Keratinocyte (primary cell): ENCODE results near the gene ARHGEF28. TPM values are rescaled to one million over a fixed set of nuclear protein-coding genes. Genes with fewer than 3 reads are reported as not detected.

Experiments
- DNase-seq: peaks from one replicate; pipeline ENCODE4 v3.0.0-alpha.2; 2011; ENCODE audit warnings: low read depth, missing footprints, low spot score
- FAIRE-seq: peaks from 2 replicates; lab custom pipeline; 2011; peaks lifted over from hg19 to GRCh38; lab: Jason Lieb, UNC
- H2AFZ ChIP-seq: 2 replicates; pipeline ENCODE4 v1.6.0; 2012; ENCODE audit warnings: low read length, control low read depth, inconsistent platforms; ENCODE audit not compliant: control insufficient read depth
- H3K27ac ChIP-seq: 2 replicates; pipeline ENCODE4 v1.5.1; 2011; ENCODE audit warnings: low read length; ENCODE audit not compliant: control insufficient read depth, insufficient read depth
- H3K27me3 ChIP-seq: 3 replicates; pipeline ENCODE4 v1.6.0; 2011; ENCODE audit warnings: low read length; ENCODE audit not compliant: control insufficient read depth, insufficient read depth; ENCODE audit errors: extremely low read depth
- H3K36me3 ChIP-seq, 2 experiments: 2 replicates in 1 of 2; 3 replicates in 1 of 2; pipeline ENCODE4 v1.5.1; 2011; ENCODE audit warnings: low read length in 2 of 2, mild to moderate bottlenecking in 1 of 2; ENCODE audit not compliant: control insufficient read depth in 2 of 2, insufficient read depth in 2 of 2; ENCODE audit errors: extremely low read depth in 1 of 2
- H3K4me1 ChIP-seq: 3 replicates; pipeline ENCODE4 v1.5.1; 2011; ENCODE audit warnings: low read length; ENCODE audit not compliant: control insufficient read depth, insufficient read depth; ENCODE audit errors: extremely low read depth
- H3K4me2 ChIP-seq: 3 replicates; pipeline ENCODE4 v1.6.0; 2011; ENCODE audit warnings: low read depth, low read length; ENCODE audit not compliant: control insufficient read depth, insufficient read depth; ENCODE audit errors: extremely low read depth
- H3K4me3 ChIP-seq, 3 experiments: fragments of 200-600 bp in 1 of 3; sonication (generic) in 1 of 3; 2 replicates in 2 of 3; 3 replicates in 1 of 3; pipeline ENCODE4 v1.5.1; 2011 to 2016; ENCODE audit warnings: low read length in 3 of 3, mild to moderate bottlenecking in 3 of 3, control low read depth in 2 of 3, inconsistent platforms in 1 of 3, low read depth in 1 of 3, mixed read lengths in 1 of 3, mixed run types in 1 of 3, moderate library complexity in 1 of 3; ENCODE audit not compliant: control insufficient read depth in 2 of 3, insufficient read depth in 2 of 3; ENCODE audit errors: extremely low read depth in 1 of 3
- H3K79me2 ChIP-seq: 2 replicates; pipeline ENCODE4 v1.6.0; 2012; ENCODE audit warnings: low read length; ENCODE audit not compliant: control insufficient read depth, insufficient read depth
- H3K9ac ChIP-seq: 3 replicates; pipeline ENCODE4 v1.6.0; 2011; ENCODE audit warnings: low read length; ENCODE audit not compliant: control insufficient read depth, insufficient read depth; ENCODE audit errors: extremely low read depth
- H3K9me1 ChIP-seq: 3 replicates; pipeline ENCODE4 v1.6.0; 2011; ENCODE audit warnings: low read length; ENCODE audit not compliant: control insufficient read depth, insufficient read depth; ENCODE audit errors: extremely low read depth
- H3K9me3 ChIP-seq: 2 replicates; pipeline ENCODE4 v1.5.1; 2012; ENCODE audit warnings: low read depth, low read length; ENCODE audit not compliant: control insufficient read depth
- H4K20me1 ChIP-seq: 3 replicates; pipeline ENCODE4 v1.6.0; 2011; ENCODE audit warnings: low read length; ENCODE audit not compliant: control insufficient read depth, insufficient read depth; ENCODE audit errors: extremely low read depth
- EZH2 ChIP-seq: IDR thresholded peaks from one replicate; pipeline ENCODE4 v1.6.1; 2012; ENCODE audit warnings: inconsistent platforms, mild to moderate bottlenecking, low read length, moderate library complexity
- dilution Hi-C: fragments of 300-500 bp; cut with MboI; formaldehyde crosslinking; loops from one replicate; pipeline ENCODE4 v1.7.0; 2020; ENCODE audit warnings: low sequenced_read_pairs; ENCODE audit not compliant: extremely low pct_ligation_motif_present
- polyA plus RNA-seq, 5 experiments: library from polyadenylated mRNA; depleted of rRNA in 3 of 5; stranded (reverse) in 3 of 5; stranded (forward) in 1 of 5; unstranded in 1 of 5; fragments of >200 nt; gene quantifications; 1 replicate in 1 of 5; 2 replicates in 3 of 5; 3 replicates in 1 of 5; pipeline versions ENCODE4 v1.2.1 to v1.2.3, GENCODE V29; 2011 to 2012; ENCODE audit warnings: missing spikeins in 2 of 5, low read depth in 1 of 5, low replicate concordance in 1 of 5
- TF ChIP-seq, protein P1 (sequence below), 3 experiments: IDR thresholded peaks in 1 of 3; conservative IDR thresholded peaks in 1 of 3; optimal IDR thresholded peaks in 1 of 3; 2 replicates in 2 of 3; 3 replicates in 1 of 3; pipeline versions ENCODE3 to v1.5.1; 2011; ENCODE audit warnings: low read length in 3 of 3, mild to moderate bottlenecking in 3 of 3, moderate library complexity in 2 of 3, control low read depth in 1 of 3, inconsistent platforms in 1 of 3; ENCODE audit not compliant: insufficient read depth in 2 of 3; ENCODE audit errors: extremely low read depth in 1 of 3

ARHGEF28 gene
- polyA plus RNA-seq, 1 donor (not counting 4 experiments of a cell fraction or from before 2014, with no cell fraction given), result 31.6 TPM

DNA sequence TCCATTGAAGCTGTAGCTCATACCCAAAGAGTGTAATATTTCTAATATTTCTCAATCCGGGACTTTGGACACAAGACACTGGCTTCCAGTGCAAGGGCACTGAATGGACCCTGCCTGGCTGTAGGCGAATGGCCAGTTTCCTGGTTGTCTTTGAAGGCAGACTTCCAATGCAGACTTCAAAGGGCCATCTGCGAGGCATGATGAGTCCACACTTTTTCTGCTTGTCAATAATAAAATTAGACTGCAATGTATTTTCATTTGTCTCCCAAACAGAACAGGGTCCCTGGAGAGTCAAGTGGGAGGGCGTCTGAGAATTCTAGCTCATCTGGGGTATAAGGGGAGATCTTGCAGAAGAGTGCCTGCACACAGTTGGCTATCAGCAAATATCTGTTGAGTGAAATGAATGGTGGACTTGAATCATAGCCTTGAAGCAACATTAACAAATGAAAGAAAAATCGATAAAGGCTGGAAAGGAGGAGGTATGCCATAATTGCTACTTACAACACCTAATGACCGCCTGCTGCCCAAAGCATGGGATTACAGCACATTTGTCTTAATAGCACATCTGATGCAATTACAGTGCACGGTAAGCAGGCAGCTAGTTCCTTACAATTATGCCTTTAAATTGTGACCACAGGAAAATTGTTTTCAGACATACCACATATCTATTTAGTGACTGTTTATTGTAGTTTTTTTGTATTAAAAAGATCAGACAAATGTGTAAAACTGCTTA, 137.5 kb downstream of the ARHGEF28 start:
- H3K9me3 ChIP-seq, result no peaks in the 10 kb centered on the region
- TF ChIP-seq EZH2, result no peak
- TF ChIP-seq, protein P1, sequence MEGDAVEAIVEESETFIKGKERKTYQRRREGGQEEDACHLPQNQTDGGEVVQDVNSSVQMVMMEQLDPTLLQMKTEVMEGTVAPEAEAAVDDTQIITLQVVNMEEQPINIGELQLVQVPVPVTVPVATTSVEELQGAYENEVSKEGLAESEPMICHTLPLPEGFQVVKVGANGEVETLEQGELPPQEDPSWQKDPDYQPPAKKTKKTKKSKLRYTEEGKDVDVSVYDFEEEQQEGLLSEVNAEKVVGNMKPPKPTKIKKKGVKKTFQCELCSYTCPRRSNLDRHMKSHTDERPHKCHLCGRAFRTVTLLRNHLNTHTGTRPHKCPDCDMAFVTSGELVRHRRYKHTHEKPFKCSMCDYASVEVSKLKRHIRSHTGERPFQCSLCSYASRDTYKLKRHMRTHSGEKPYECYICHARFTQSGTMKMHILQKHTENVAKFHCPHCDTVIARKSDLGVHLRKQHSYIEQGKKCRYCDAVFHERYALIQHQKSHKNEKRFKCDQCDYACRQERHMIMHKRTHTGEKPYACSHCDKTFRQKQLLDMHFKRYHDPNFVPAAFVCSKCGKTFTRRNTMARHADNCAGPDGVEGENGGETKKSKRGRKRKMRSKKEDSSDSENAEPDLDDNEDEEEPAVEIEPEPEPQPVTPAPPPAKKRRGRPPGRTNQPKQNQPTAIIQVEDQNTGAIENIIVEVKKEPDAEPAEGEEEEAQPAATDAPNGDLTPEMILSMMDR (optimal IDR thresholded peaks at IDR 0.05 in 1 of 3, IDR thresholded peaks at IDR 0.05 in 1 of 3, conservative IDR thresholded peaks at IDR 0.05 in 1 of 3; ENCODE audit: extremely low read depth in 1 of 3, insufficient read depth in 2 of 3, low read length in 3 of 3), result no peak
- peaks cover 5 to 13% of the 10 kb centered on the region in 2 experiments for H3K36me3 ChIP-seq
- no peak overlapping the region for H3K9ac ChIP-seq
- peaks cover 49% of the 10 kb centered on the region for H3K79me2 ChIP-seq
- dilution Hi-C loops, result no loop called here
- peak overlapping the region; percentile 76 for H3K27ac ChIP-seq
- FAIRE-seq (peak; percentile 68), DNase-seq (no peak)
- no peak overlapping the region for H2AFZ ChIP-seq
- no peak overlapping the region for H3K4me3 ChIP-seq
- H3K4me2 ChIP-seq, result no peak overlapping the region
- H4K20me1 ChIP-seq, result no peaks in the 10 kb centered on the region
- no peaks in the 10 kb centered on the region for H3K9me1 ChIP-seq
- H3K4me1 ChIP-seq, result peaks cover 23% of the 10 kb centered on the region
- H3K27me3 ChIP-seq, result no peaks in the 10 kb centered on the region

DNA sequence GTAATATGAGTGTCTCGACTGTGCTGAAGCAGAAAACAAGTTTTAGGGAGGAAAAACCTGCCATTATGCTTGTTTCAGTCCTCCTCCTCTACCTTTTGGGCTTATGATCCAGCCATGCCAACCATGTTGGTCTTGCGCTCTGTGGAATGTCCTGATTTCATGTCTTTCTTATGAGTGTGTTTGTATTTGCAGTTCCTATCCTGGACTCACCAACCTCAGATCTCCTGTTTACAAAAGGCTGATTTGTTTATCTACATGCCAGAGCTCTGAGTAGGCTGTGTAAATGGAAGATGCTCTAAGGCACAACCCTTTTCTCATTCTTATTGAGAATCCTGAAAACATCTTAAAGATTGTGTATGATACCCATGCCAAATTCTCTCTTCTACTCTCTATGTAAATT, 138.6 kb downstream of the ARHGEF28 start:
- Histone ChIP-seq H3K4me2 (peak overlapping the region; percentile 66), H3K79me2 (peaks cover 53% of the 10 kb centered on the region), H3K27me3 (no peaks in the 10 kb centered on the region), H3K9me1 (no peaks in the 10 kb centered on the region), H3K9me3 (no peaks in the 10 kb centered on the region), H4K20me1 (no peaks in the 10 kb centered on the region), H3K9ac (peak overlapping the region; percentile 7), H3K27ac (peak overlapping the region; percentile 76), H3K4me1 (peaks cover 23% of the 10 kb centered on the region), H3K36me3 (peaks cover 6 to 13% of the 10 kb centered on the region in 2 experiments), H3K4me3 (no peak overlapping the region), H2AFZ (no peak overlapping the region)
- DNase-seq, result no peak
- TF ChIP-seq EZH2, result no peak
- TF ChIP-seq, protein P1 (optimal IDR thresholded peaks at IDR 0.05 in 1 of 3, IDR thresholded peaks at IDR 0.05 in 1 of 3, conservative IDR thresholded peaks at IDR 0.05 in 1 of 3; ENCODE audit: extremely low read depth in 1 of 3, insufficient read depth in 2 of 3, low read length in 3 of 3), result no peak
- peak; percentile 92 for FAIRE-seq
- dilution Hi-C loops, result no loop called here
